GM12892 (cell line): ENCODE measurements around the gene ADPRH.

ENCODE experiments used
- POLR2A ChIP-seq: IDR thresholded peaks from 2 replicates; pipeline ENCODE4 v1.6.1; 2011; ENCODE audit warnings: low read depth, low read length, control low read depth
- POLR2AphosphoS5 ChIP-seq: IDR thresholded peaks from 2 replicates; pipeline ENCODE4 v1.6.1; 2011; ENCODE audit warnings: low read depth, low read length, control low read depth
- TAF1 ChIP-seq: IDR thresholded peaks from 2 replicates; pipeline ENCODE4 v1.6.1; 2011; ENCODE audit warnings: low read depth, mild to moderate bottlenecking, control low read depth, low read length, borderline replicate concordance

DNA sequence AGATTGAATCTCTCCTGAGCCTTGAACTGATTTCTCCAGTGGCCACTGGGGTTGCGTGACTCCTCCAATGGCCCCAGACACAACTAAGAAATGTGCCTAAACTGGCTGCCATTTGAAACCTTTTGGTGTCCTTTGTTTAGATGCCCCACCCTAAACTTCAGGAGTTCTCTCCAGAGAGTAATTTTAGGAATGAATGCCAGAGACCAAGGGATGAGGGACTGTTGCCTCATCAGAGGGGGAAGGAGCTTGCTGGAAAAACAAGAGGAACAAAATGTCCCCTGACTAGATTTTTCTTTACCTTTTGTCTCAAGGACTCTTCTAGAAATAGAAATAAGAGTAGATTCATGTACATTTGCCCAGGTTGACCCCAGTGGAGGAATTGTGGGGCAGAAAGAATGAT is 8.1 kb upstream of the ADPRH start:
- TF ChIP-seq POLR2A (no peak), TAF1 (no peak), POLR2AphosphoS5 (no peak)
